ENCODE measurements around the gene ZAR1L.

Gene ZAR1L

DNA sequence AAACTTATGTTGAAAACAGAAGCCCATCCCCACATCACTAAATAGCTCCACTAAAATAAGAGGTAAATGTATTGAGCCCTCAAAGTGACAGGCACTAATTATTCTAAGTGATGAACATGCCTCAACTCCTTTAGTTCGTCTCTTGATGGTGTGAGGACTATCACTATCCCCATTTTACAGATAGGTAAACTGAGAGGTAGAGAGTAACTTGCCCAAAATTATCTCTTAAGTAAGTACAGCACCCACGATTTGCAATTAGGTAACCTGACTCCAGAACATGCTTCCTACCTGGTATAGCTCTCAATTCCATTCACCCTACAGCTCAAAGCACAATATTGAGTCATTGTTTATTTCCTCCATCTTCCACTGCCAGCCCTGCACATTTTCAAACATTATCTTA, 12.7 kb downstream of the ZAR1L start:
- DNase-seq (ENCODE audit: low read depth): no peak

GRCh38 chr13:32300920-32301319, 14.2 kb downstream of the ZAR1L start:
- DNase-seq (ENCODE audit: low read depth): no peak

DNA sequence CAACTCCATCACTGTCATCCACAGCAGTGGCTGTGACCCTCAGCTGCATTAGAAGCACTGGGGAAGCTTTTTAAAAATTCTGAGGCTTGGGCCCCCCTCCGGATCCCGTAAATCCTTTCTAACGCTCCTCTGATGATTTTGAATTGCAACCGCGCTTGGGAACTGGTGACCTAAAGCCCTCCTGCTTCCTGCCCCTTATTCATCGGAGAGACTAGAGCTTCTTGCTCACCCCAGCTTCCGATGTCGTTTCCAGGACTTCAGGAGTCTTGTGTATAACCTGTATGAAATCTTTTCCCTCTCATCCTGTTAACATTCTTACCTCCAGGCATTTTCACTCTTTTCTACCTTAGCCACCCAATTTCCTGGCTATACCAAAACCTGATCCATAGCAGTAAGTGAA, 14.8 kb downstream of the ZAR1L start:
- no peak for DNase-seq (ENCODE audit: low read depth)

DNA sequence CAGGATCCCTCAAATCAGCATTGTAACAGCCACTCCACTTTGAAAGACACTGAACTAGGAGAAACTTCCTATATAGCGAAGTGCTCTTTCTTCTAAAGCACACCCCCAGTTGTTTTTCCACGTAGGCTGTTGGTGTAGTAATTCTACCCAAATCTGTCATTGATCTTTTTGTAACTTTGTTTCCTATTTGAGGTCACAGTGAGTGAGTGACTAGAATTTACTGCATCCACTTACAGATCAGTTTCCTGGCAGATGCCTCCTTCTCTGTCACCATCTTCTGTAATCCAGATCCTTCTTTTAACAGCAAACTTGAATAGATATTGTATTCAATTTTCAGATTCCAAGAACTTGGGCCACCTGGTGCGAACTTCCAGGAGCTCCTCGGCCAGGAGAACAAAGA, 15.3 kb downstream of the ZAR1L start:
- DNase-seq (ENCODE audit: low read depth): no peak

GRCh38 chr13:32298695-32299094, 16.5 kb downstream of the ZAR1L start:
- no peak for DNase-seq (ENCODE audit: low read depth)

GRCh38 chr13:32297206-32297605, 18.0 kb downstream of the ZAR1L start:
- no peak for DNase-seq (ENCODE audit: low read depth)

DNA sequence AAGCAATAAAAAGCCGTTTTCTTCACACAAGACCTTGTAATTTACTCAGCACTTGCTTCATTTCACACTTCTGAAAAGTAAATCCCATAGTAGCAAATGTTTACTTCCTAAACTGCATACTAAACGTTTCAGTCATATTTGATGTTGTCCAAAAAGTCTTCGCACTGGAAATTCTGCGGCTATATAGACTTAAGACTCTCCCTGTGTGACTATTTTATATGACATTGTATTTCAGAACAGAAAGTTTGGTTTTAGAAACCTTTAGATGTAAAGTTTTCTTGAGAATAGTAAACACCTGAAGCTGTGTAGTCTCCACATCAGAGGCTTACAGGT, 29.6 kb downstream of the ZAR1L start:
- DNase-seq (ENCODE audit: low read depth): no peak

DNA sequence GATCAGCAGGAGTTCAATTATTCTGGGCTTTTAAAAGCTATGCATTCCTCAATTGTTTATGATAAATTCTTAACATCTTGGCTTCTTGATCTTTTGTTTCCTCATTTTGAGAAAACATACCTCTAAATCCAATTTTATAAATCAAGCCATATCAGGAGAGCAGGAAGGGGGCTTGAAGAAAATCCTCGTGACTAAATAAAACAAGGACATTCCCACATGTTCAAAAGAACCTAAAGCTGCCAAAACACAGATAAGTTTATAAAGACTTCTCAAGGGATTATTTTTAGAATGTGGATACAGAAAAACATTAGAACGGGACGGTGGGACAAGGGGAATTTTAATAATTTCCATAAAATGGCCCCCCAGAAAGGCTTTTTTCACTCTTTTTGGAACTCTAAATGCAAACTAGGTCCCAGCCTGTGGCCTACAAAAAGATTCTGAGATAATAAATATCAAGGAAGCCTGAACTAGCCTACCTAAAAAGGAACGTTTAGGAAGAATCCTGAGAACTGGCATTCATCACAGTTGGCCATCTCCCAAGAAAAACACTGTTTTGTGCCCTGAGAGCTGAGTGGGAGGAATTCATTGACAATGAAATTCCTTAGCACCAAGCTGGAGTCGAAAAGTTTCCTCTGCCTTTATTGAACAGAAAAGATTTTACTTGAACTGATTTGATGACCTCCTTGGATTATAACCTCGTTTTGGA, 30.1 kb downstream of the ZAR1L start:
- DNase-seq (ENCODE audit: low read depth): no peak

- no peak for DNase-seq (ENCODE audit: low read depth)
These were observed 33.0 kb downstream of the ZAR1L start for GRCh38 chr13:32282096-32282711.

- no peak for DNase-seq (ENCODE audit: low read depth)
These were observed 34.1 kb downstream of the ZAR1L start for GRCh38 chr13:32281096-32281495.

DNA sequence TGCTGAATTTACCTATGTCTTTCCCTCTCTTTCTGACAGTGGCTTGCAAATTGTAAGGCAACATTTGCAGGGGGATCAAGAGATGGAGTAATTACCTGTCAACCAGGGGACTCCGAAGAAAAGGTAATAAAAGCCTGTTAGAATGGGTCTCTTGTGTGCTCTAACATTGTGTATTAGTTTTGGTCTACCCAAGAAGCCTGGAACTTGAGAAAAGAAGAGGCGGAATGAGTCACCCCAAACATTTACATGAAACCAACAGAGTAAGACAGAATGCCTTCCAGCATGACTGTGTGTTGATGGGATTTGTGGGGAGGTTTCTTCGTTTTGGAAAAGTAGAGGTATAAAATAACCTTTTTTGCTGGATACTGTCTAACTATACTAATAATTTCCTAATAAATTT, 36.7 kb downstream of the ZAR1L start:
- DNase-seq (ENCODE audit: low read depth): no peak

DNA sequence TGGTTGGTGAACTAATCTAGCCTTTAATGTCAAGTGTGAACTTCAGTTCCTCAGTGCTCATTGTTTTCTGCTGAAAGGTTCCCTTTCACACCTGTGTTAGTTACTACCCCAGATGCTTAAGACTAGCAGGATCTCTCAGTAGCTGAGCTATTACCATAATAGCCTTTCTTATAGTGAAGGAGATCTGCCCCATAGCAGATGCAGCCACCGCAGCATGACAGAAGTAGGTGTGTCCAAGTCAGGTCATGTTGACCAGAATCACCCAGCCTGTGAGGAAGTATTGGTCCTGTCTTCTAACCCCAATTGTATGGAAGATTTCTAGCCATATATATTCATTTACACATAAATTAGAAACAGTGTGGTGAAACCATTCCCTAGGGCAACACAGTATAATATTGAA, 37.3 kb downstream of the ZAR1L start:
- DNase-seq (ENCODE audit: low read depth): no peak

GRCh38 chr13:32272021-32272683, 43.0 kb downstream of the ZAR1L start:
- no peak for DNase-seq (ENCODE audit: low read depth)

- peak; percentile 13 for DNase-seq (ENCODE audit: low read depth)
These were observed 47.2 kb downstream of the ZAR1L start for GRCh38 chr13:32267836-32268439.

GRCh38 chr13:32266130-32266529, 49.0 kb downstream of the ZAR1L start:
- no peak for DNase-seq (ENCODE audit: low read depth)

GRCh38 chr13:32265726-32266125, 49.4 kb downstream of the ZAR1L start:
- DNase-seq (ENCODE audit: low read depth): no peak

DNA sequence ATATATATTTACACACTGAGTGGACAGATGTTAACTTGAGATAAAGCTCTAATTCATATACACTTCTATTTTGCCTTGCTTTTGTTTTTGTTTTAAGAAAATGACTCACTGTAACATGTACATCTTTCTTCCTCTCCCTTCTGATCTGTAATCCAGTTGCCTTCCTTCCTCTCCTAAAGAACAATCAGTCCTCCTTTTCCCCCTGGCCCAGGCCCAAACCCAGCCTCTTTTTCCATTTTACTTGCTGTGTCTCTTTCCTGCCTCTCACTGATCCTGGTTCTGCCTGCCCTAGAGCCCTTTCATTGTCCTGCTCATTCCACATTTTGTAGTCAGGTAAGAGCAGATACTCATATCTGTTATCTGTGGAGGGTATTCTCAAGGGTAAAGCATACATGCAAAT, 50.8 kb downstream of the ZAR1L start:
- no peak for DNase-seq (ENCODE audit: low read depth)

GRCh38 chr13:32262619-32263018, 52.5 kb downstream of the ZAR1L start:
- no peak for DNase-seq (ENCODE audit: low read depth)

GRCh38 chr13:32262165-32262564, 53.0 kb downstream of the ZAR1L start:
- no peak for DNase-seq (ENCODE audit: low read depth)

DNA sequence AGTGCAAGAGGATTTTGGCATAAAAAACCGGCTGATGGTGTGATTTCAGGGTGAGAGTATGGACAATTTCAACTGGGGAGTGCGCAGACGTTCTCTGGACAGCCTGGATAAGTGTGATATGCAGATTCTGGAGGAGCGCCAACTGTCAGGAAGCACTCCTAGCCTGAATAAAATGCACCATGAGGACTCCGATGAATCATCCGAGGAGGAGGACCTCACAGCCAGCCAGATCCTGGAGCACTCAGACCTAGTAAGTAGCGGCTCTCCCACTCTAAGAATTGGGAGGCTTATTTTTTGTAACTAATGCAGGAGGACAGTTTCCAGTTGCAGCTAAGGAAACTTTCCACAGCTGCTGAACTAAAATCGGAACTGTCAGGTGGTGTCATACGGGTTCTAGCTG, 53.6 kb downstream of the ZAR1L start:
- DNase-seq (ENCODE audit: low read depth): no peak

GRCh38 chr13:32259116-32259515, 56.0 kb downstream of the ZAR1L start:
- no peak for DNase-seq (ENCODE audit: low read depth)

DNA sequence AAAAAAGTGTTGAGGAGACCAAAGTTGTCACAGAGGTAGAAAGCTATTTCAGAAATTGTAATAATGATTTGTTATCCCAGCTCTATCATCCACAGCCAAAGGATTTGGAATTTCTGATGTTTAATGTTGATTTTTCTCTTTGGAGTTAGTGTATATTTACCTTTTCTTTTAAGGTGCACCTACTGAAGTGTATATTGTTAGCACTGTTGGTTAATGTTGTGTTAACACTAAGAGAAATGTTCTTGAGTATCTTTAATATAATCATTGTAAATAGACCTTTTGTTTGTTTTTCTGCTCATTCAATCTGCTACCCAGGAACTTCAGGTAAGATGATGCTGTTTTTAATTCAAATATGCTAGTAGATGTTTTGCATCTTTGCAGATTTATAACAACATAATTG, 57.5 kb downstream of the ZAR1L start:
- no peak for DNase-seq (ENCODE audit: low read depth)

DNA sequence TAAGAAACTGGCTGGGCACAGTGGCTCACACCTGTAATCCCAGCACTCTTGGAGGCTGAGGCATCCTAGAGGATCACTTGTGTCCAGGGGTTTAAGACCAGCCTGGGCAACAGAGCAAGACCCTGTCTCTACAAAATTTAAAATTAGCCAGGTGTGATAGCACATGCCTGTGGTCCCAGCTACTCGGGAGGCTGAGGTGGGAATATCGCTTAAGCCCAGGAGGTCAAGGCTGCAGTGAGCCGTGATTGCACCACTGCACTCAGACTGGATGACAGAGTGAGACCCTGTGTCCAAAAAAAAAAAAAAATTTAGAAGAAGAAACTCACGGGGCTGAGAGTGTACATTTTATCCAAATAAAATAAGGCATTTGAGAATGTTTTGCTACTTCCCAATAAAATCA, 58.9 kb downstream of the ZAR1L start:
- DNase-seq (ENCODE audit: low read depth): no peak

Measured in stimulated activated CD8-positive, alpha-beta memory T cell treated with anti-CD3 and anti-CD28 coated beads, Interleukin-7, amount 100 ng/mL, for 24 hours (primary cell).